HG03097 (cell line): ENCODE data around the gene KLHL29.

Source experiments
- ATAC-seq: cut with Tn5 transposase; IDR thresholded peaks from one replicate; pipeline ENCODE4 v1.9.1; 2021; ENCODE audit not compliant: unreplicated experiment, low FRiP score

KLHL29 gene

DNA sequence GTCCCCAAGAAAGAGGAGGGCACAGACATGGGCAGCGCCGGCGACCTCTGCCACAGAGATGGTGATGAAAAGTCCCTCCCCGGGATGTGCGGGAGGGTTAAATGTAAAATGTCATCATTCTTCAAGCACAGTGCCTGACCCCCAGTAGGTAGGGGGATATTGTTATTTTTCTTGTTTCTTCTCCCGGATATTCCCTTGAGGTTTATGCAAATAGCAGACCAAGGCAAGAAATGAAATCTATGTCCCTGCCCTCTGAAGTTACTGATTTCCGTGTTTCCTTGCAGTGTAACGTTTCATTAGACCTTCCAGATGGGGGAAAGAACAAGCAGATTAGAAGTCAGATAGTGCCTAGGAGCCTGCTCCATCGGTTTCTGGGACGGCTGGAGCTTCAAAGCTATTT, 158.3 kb downstream of the KLHL29 start:
- no peak for ATAC-seq

DNA sequence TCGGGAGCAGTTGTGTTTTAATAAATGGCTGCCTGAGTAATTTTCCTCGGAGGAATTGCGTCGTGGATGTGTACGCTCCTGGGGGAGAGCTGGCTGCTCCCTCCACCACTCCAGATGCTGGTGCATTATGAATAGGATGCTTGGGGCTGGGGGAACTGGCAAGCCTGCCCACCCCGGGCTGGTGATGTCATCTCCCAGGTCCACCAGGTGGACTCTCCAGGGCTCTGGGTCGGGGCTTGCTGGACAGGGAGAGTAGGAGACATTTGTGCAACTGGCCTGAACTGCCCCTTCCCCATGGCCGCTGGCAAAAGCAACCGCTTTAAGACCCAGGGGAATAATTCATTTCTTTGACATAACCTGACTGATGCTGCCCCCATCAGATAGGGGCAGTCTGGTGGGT, 158.7 kb downstream of the KLHL29 start:
- ATAC-seq = no peak

DNA sequence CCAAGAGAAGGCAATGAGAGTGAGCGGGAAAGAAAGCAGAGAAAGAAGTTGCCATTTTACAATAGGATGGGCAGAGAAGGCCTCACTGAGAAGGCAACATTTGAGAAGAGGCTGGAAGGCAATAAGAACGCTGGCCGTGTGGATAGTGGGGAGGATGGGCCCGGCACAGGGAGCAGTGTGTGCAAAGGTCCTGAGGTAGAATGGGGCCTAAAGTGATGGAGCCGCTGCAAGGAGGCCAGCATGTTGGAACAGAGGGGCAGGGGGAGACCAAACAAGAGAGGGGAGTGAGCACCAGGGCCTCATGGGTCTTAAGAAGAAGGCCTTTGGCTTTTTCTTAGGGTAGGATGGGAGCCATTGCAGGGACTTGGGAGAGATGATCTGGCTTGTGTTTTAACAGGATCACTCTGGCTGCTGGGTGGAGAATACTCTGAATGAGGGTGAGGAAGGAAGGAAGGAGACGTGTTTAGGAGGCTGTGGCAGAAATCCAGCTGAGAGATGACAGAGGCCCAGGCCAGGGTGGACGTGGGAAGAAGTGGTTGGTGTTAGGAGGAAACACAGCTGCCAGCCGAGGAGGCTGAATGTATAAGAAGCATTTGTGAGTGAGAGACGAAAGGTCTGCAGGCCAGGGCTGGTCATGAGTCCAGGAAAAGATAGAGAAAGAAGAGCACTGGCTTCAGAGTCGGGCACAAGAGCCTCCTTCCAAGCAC, 159.8 kb downstream of the KLHL29 start:
- ATAC-seq = no peak

DNA sequence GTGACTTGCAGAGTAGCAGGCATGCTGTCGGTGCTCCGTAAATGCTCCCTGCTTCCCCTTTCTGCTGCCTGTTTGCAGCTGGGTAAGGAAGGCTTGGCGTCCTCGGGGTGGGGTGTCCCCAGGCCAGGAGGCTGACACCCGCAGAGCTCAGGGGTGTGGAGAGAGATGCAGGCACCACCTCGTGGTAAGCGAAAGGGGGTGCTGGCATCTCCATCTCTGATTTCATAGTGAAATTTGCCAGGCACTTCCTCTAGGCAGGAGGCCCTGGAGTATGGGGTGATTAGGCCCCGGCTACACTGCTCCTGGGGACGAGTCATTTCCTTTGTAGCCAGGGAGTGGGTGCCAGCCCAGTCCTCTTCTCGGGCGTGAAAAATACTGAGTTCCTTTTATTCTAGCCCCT, 160.4 kb downstream of the KLHL29 start:
- no peak for ATAC-seq

DNA sequence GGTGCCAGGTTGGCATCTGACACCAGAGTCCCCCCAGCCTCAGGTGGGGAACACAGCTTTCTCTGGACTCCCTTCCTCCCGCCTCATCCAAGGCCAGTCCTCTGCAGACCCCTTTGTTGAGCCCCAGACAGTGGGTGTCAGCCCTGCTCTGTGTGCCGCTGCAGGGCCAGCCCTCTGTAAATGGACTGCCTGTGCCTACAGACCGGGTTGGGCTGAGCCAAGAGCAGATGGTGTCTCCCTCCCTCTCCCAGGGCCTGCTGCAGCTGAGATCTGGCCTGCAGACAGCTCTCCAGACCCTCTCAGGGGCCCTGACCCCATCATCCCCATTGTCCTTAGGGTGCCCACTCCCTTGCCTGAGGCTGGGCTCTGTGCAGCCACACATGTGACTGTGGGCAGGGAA, 160.8 kb downstream of the KLHL29 start:
- no peak for ATAC-seq

GRCh38 chr2:23546913-23547312, 161.9 kb downstream of the KLHL29 start:
- ATAC-seq = no peak

DNA sequence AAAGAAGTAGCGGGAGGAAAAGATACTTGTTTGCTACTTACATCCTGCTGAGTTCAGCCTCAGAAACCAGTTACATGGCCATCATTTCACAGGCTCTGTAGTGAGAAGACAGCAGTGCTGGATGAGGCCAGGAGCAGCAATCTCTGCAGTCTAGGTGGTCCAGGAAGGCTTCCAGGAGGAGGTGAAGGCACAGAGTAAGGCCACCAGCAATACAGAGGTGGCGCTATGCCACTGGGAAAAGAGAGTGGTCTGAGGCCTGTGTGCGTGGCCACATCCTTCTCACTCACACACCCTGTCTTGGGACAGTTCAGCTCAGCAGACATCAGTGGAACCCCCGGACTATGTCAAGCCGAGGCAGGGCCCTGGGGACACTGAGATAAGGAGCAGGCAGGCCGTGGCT, 162.7 kb downstream of the KLHL29 start:
- no peak for ATAC-seq

DNA sequence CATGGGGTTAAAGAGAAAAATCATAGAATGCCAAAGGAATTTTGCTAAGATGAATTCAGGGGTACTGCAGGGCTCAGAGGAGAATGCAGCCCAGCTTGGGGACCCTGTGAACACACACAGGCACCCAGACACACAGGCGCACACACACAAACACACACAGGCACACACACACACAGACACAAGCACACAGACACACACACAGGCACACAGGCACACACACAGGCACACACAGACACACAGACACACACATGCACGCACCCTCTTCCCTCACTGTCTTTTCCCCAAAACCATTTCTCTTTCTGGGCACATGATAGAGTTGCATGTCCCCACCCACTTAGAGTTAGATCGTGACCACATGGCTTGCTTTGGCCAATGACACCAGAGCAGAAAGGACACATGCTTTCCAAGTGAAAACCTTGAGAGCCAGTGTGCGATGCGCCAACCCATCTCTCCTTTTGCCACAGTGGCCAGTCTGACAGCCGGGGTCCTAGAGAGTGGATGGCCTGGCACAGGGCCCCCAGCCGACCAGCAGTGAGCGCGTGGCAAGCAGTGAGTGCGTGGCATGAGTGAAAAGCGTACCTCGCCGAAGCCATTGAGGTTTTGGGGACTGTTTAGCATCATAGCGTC, 163.3 kb downstream of the KLHL29 start:
- ATAC-seq = no peak

DNA sequence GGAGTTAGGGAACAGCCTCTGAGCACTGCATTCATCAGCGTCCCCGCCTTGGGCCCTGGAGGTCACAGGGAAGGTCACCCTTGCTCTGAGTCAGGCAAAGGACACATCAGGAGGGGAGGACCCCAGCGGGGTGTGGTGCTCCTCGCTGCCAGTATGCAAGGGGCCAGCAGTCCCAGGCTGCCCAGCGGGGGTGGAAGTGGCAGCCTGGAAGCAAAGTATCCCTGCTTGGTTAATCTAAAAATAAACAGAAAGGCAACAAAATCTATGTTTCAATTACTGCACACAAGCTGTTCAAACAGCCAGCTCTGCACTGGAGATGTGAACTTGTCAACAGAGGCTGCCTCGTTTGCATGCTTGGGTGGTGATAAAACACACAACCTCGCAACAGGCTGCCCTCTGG, 164.1 kb downstream of the KLHL29 start:
- no peak for ATAC-seq

DNA sequence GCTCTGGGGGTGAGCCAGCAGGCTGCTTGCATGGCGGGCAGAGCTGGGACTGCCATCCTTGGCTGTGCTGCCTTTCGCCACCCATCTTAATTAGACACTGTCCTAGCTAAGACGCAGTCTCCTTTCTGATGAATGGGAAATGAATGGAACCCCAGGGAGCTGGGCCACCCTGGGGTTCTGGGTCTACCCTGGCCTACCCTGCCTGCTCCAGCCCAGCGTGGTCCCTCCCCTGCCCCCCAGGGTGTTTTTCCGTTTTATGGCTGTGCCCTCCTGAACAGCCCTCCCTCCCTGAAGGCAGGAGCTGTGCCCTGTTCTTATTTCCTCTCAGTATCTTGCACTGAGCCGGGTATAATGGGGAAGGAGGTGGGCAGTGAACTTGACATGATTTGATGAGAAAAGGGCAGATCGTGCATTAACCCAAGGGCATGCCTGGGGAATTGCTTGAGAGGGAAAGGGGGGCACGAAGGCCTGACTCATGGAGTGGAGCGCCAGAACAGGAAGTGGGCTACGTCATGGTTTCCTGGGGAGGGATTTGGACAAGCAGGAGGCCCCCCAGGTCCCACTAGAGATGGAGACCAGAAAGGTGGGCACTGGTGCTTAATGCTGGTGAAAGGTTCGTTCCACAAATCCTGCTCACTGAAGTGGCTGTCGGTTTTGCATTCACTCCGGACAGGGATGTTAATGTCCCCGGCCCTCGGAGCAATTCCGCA, 165.0 kb downstream of the KLHL29 start:
- ATAC-seq = no peak

- no peak for ATAC-seq
Measured at GRCh38 chr2:23550553-23550952, 165.6 kb downstream of the KLHL29 start.

DNA sequence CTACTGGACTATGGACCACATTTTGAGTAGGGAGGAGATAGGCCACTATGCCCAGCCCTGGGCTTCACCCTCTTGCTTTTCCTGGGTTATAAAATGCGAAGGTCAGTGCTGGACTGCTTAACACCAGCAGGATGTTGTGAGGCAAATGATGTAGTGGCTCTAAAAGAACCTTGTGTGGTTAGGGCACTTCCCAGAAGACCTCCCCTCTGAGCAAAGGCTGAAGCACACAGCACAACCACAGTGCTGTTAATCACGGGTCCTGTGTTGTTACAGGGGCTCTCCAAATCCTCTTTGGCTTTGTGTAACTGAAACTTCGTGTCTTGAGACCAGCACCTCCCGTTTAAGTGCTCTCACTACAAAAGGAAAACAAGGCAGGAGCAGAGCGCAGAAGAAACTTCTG, 166.9 kb downstream of the KLHL29 start:
- ATAC-seq = no peak

GRCh38 chr2:23553561-23553960, 168.6 kb downstream of the KLHL29 start:
- ATAC-seq = no peak

DNA sequence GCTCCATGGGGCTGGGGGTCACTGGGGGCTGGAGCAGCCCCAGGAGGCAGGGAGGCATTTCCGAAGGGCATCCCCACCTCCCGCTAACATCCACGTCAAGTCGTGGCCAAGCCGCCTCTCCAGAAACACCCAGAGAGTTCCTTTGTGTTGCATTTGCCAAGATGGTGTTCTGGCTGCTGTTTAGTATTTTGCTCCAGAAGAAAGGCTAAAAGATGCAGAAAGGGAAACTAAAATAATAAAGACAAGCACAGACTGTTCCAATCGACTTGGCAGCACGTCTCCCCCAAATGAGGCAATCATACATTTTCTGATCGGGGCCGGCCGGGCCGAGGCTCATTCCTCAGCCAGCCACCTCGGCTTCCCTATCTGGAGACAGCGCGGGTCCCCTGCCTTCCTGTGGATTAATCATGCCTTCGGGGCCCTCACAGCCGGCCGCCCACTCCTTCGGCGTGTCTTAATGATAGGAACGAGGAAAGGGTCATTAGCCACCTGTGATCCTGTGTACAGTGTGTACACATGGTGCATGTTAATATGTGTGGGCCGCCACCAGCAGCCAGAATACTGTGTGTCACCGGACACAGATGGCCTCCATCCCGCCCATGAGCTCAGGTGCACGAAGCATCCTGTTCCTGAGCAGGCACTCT, 169.2 kb downstream of the KLHL29 start:
- no peak for ATAC-seq

DNA sequence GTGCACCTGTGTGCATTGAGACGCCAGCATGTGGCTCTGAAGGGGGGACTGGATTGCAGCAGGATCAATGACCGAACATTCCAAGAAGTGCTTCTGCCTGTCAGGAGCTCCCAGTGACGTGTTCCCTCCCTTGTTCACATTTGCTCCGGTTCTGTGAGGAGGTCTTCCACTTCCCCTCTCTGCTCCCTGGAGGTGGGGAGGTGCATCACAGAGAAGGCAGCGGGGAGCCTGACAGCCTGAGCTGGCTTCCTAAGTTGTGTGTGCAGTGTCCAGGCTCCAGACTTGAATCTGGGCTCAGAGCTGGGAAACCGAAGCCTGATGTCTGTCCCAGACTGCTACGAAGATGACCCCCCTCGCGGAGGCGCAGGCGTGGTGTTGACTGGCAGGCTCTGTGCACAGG, 171.0 kb downstream of the KLHL29 start:
- no peak for ATAC-seq

GRCh38 chr2:23556929-23557328, 171.9 kb downstream of the KLHL29 start:
- no peak for ATAC-seq

DNA sequence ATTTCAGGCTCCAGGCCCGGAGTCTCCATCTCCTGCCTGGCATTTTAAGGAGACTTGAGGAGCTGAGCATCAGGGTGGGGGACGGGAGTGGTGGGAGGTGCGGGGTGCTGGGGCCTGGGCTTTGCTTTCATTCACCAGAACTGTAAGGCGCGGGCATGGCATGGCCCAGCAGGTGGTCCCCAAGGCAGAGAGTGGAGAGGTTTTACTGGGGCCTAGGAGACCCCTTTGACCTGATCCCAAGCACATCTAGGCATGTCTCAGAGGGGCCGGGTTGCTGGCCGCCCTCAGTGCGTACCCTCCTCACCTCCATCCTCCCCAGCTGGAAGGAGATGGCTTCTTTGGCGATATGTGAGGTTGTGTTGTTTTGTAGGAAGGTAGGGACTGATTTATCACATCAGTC, 172.5 kb downstream of the KLHL29 start:
- no peak for ATAC-seq

- ATAC-seq = no peak
Measured at GRCh38 chr2:23559561-23560239, 174.7 kb downstream of the KLHL29 start.

- ATAC-seq = no peak
Measured at GRCh38 chr2:23561088-23561487, 176.1 kb downstream of the KLHL29 start.

GRCh38 chr2:23561544-23561943, 176.6 kb downstream of the KLHL29 start:
- no peak for ATAC-seq

- ATAC-seq = no peak
Measured at GRCh38 chr2:23562143-23562542, 177.2 kb downstream of the KLHL29 start.
